Hepatocyte (in vitro differentiated cells): ENCODE data around the gene ASB16. TPM values are rescaled to one million over a fixed set of nuclear protein-coding genes. Genes with fewer than 3 reads are reported as not detected.

Source experiments
- DNase-seq: peaks from one replicate; pipeline ENCODE4 v3.0.0-alpha.2; 2016; ENCODE audit warnings: low spot score
- H2AFZ ChIP-seq: fragments of 200-600 bp; sonication (generic); 2 replicates; pipeline ENCODE4 v1.6.0; 2016; ENCODE audit warnings: antibody characterized with exemption, mild to moderate bottlenecking
- H3K27ac ChIP-seq: fragments of 200-600 bp; sonication (generic); 2 replicates; pipeline ENCODE4 v1.5.1; 2016; ENCODE audit warnings: mild to moderate bottlenecking
- H3K27me3 ChIP-seq: fragments of 200-600 bp; sonication (generic); 2 replicates; pipeline ENCODE4 v1.6.1; 2016
- H3K36me3 ChIP-seq: fragments of 200-600 bp; sonication (generic); replicated peaks from 2 replicates; pipeline ENCODE4 v1.5.1; 2016; ENCODE audit warnings: low read depth; ENCODE audit not compliant: insufficient read depth
- H3K4me1 ChIP-seq: fragments of 200-600 bp; sonication (generic); 2 replicates; pipeline ENCODE4 v1.5.1; 2016; ENCODE audit warnings: mild to moderate bottlenecking, moderate library complexity; ENCODE audit not compliant: insufficient read depth
- H3K4me2 ChIP-seq: fragments of 200-600 bp; sonication (generic); 2 replicates; pipeline ENCODE4 v1.6.0; 2016
- H3K4me3 ChIP-seq: fragments of 200-600 bp; sonication (generic); 2 replicates; pipeline ENCODE4 v1.5.1; 2016; ENCODE audit warnings: mild to moderate bottlenecking
- H3K79me2 ChIP-seq: fragments of 200-600 bp; sonication (generic); 2 replicates; pipeline ENCODE4 v1.6.0; 2017; ENCODE audit warnings: mild to moderate bottlenecking
- H3K9me2 ChIP-seq: fragments of 200-600 bp; sonication (generic); replicated peaks from 2 replicates; pipeline ENCODE4 v1.6.0; 2017; ENCODE audit warnings: mild to moderate bottlenecking; ENCODE audit not compliant: insufficient read depth
- H3K9me3 ChIP-seq: fragments of 200-600 bp; sonication (generic); 2 replicates; pipeline ENCODE4 v1.5.1; 2016; ENCODE audit warnings: low read depth, mild to moderate bottlenecking
- H4K20me1 ChIP-seq: fragments of 200-600 bp; sonication (generic); 2 replicates; pipeline ENCODE4 v1.6.0; 2016; ENCODE audit warnings: mild to moderate bottlenecking; ENCODE audit not compliant: insufficient read depth, poor library complexity, severe bottlenecking
- CTCF ChIP-seq: fragments of 200-600 bp; sonication (generic); IDR thresholded peaks from 2 replicates; pipeline ENCODE4 v1.5.1; 2016; ENCODE audit warnings: antibody characterized with exemption, mild to moderate bottlenecking; ENCODE audit not compliant: poor library complexity
- EZH2 ChIP-seq: fragments of 200-600 bp; sonication (generic); IDR thresholded peaks from 2 replicates; pipeline ENCODE4 v1.6.1; 2016; ENCODE audit warnings: antibody characterized with exemption, mild to moderate bottlenecking, borderline replicate concordance
- EZH2phosphoT487 ChIP-seq: fragments of 200-600 bp; sonication (generic); IDR thresholded peaks from one replicate; pipeline ENCODE4 v1.6.1; 2018; ENCODE audit warnings: antibody characterized with exemption, mild to moderate bottlenecking, low read depth, moderate library complexity; ENCODE audit not compliant: unreplicated experiment, severe bottlenecking
- WGBS: methylation state at CpG from one replicate; pipeline ENCODE4 v1.1.6; 2016; ENCODE audit warnings: low lambda C conversion rate; ENCODE audit errors: missing lambda C conversion rate; 5-methylcytosine and 5-hydroxymethylcytosine counted together
- polyA plus RNA-seq: library from polyadenylated mRNA; unstranded; fragments of >200 nt; fragmentation: Nextera tagmentation; extraction: Ambion mirVana; gene quantifications from 2 replicates; pipeline ENCODE4 v1.2.1, GENCODE V29; 2016
- total RNA-seq: library from RNA; depleted of rRNA; stranded (reverse); fragments of >200 nt; gene quantifications from 2 replicates; pipeline ENCODE4 v1.2.3, GENCODE V29; 2014

The ASB16 gene
- total and polyA plus RNA-seq, 2 experiments from 2014 or later: 0.23 to 0.71 TPM

- DNase-seq: no peak
- Histone ChIP-seq H3K79me2 (peaks cover 51% of the 10 kb centered on the region), H3K27me3 (no peaks in the 10 kb centered on the region), H3K27ac (peak overlapping the region; percentile 68), H3K9me2 (no peaks in the 10 kb centered on the region), H3K4me1 (peaks cover 14% of the 10 kb centered on the region), H3K9me3 (no peaks in the 10 kb centered on the region), H3K4me2 (peak overlapping the region; percentile 98), H3K4me3 (peak overlapping the region; percentile 81), H2AFZ (peak overlapping the region; percentile 75), H4K20me1 (peaks cover 18% of the 10 kb centered on the region), H3K36me3 (no peaks in the 10 kb centered on the region)
- WGBS: 2% methylated on average over 27 of the region's 32 CpGs
- no peak for TF ChIP-seq EZH2phosphoT487
- TF ChIP-seq EZH2: no peak
- TF ChIP-seq CTCF: no peak
These were observed 47.6 kb upstream of the ASB16 start for GRCh38 chr17:44122816-44123355.

- no peaks in the 10 kb centered on the region for H3K36me3 ChIP-seq
- peak within 1 kb of the TSS; percentile 75 for H2AFZ ChIP-seq
- peak within 1 kb of the TSS; percentile 81 for H3K4me3 ChIP-seq
- peak within 1 kb of the TSS; percentile 92 for H3K27ac ChIP-seq
- H3K4me2 ChIP-seq: peak within 1 kb of the TSS; percentile 98
- WGBS: 1% methylated on average over 25 of the region's 78 CpGs
- TF ChIP-seq EZH2 (no peak), CTCF (peak; percentile 62), EZH2phosphoT487 (no peak)
- H4K20me1 ChIP-seq: peaks cover 13% of the 10 kb centered on the region
- peaks cover 14% of the 10 kb centered on the region for H3K4me1 ChIP-seq
- no peaks in the 10 kb centered on the region for H3K27me3 ChIP-seq
- no peaks in the 10 kb centered on the region for H3K9me3 ChIP-seq
- H3K79me2 ChIP-seq: peaks cover 46% of the 10 kb centered on the region
- DNase-seq: peak; percentile 97
- H3K9me2 ChIP-seq: no peaks in the 10 kb centered on the region
These were observed 47.0 kb upstream of the ASB16 start, which contains the start of gene HDAC5 for GRCh38 chr17:44123356-44124117. Gene HDAC5, minus strand, starts transcription at chr17:44123641. Its CDS starts 6,126 bp downstream, at chr17:44117515.

- Histone ChIP-seq H3K4me3 (peak overlapping the region; percentile 51), H3K4me1 (peaks cover 14% of the 10 kb centered on the region), H3K9me2 (no peaks in the 10 kb centered on the region), H3K9me3 (no peaks in the 10 kb centered on the region), H3K27ac (peak overlapping the region; percentile 92), H3K4me2 (peak overlapping the region; percentile 76), H3K36me3 (no peaks in the 10 kb centered on the region), H4K20me1 (peaks cover 9% of the 10 kb centered on the region), H3K79me2 (peaks cover 40% of the 10 kb centered on the region), H3K27me3 (no peaks in the 10 kb centered on the region), H2AFZ (peak overlapping the region; percentile 68)
- TF ChIP-seq CTCF (no peak), EZH2 (no peak), EZH2phosphoT487 (no peak)
- WGBS: 15% methylated on average over 8 of the region's 8 CpGs
- DNase-seq: no peak
These were observed 46.4 kb upstream of the ASB16 start for GRCh38 chr17:44124118-44124438.
